ENCODE data around the gene SERPINE1. TPM values are rescaled to one million over a fixed set of nuclear protein-coding genes. Genes with fewer than 3 reads are reported as not detected.

Gene SERPINE1
- total and polyA plus RNA-seq, 2 of the 4 experiments (the other 2 are of a cell fraction), result 1,441 to 2,783 TPM

DNA sequence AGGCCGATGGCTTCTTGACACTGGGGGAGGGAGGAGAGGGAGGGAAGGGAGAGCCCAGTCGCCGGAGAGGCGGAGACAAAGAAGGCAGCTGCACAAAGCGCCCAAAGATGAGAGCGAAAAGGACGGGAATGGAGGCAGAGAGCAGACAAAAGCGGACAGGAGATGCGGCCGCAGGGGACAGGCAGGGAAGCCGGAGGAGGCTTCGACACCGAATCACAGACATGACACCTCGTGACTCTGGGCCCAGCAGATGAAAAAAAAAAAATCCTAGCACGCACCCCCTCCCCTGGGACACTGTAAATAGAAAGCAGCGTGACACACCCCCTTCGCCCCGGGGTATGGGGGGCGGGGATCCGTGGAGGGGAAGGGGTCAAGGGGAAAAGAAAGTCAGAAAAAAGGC is 52.2 kb downstream of the SERPINE1 start:
- ChIA-PET CTCF (interaction anchor here (0.6 kb wide), 1 partner anchor 35 kb away, joined by 3 read pairs; no protein-coding TSS in a partner anchor), POLR2A (ENCODE audit: unreplicated experiment) (no interaction called here)
- Histone ChIP-seq H2BK5ac (ENCODE audit: low read depth, low read length, poor library complexity, severe bottlenecking) (no peak overlapping the region), H2AFZ (replicated peaks; ENCODE audit: low read length, poor library complexity) (no peak overlapping the region), H2BK120ac (ENCODE audit: low read depth, low read length) (no peak overlapping the region), H3K4me3 (ENCODE audit: insufficient read depth, low read depth, low read length) (no peak overlapping the region), H4K91ac (ENCODE audit: insufficient read depth, low read depth, low read length) (no peak overlapping the region), H3K14ac (replicated peaks; ENCODE audit: low read depth, low read length) (no peak overlapping the region), H3K18ac (ENCODE audit: low read depth, low read length) (no peak overlapping the region), H2AK9ac (replicated peaks; ENCODE audit: low read depth, low read length, poor library complexity) (no peak overlapping the region), H3K23ac (ENCODE audit: low read depth, low read length) (no peak overlapping the region), H4K5ac (ENCODE audit: low read depth, low read length) (no peak overlapping the region), H3K4me1 (ENCODE audit: control insufficient read depth, insufficient read depth, low read length) (no peaks in the 10 kb centered on the region; the same call in 1 of the 2 replicates), H3K36me3 (ENCODE audit: control insufficient read depth, insufficient read depth, low read length) (no peaks in the 10 kb centered on the region), H3K56ac (ENCODE audit: extremely low read depth, insufficient read depth, low read length) (no peak overlapping the region), H3K27me3 (ENCODE audit: control insufficient read depth, insufficient read depth, low read length) (peaks cover 61% of the 10 kb centered on the region), H2AK5ac (ENCODE audit: low read depth, low read length) (no peak overlapping the region), H3K9me3 (ENCODE audit: control insufficient read depth, insufficient read depth, low read length) (peaks cover 2% of the 10 kb centered on the region; the same call in 1 of the 2 replicates), H3K79me1 (ENCODE audit: low read depth in 1 of 2, low read length in 2 of 2) (no peaks in the 10 kb centered on the region), H3K4me2 (ENCODE audit: low read depth, low read length) (peak overlapping the region; percentile 14; the same call in 1 of the 2 replicates), H3K4ac (ENCODE audit: low read depth, low read length) (no peak overlapping the region), H3K9ac (ENCODE audit: low read depth, low read length) (no peak overlapping the region), H3K27ac (ENCODE audit: insufficient read depth, low read length) (no peak overlapping the region), H2BK15ac (ENCODE audit: low read depth, low read length) (no peak overlapping the region), H4K20me1 (ENCODE audit: insufficient read depth, low read length) (no peaks in the 10 kb centered on the region; the same call in 1 of the 2 replicates), H3K9me1 (ENCODE audit: insufficient read depth, low read length) (no peaks in the 10 kb centered on the region), H2BK20ac (ENCODE audit: low read depth, low read length) (no peak overlapping the region), H4K8ac (ENCODE audit: low read depth in 2 of 2, low read length in 2 of 2) (no peak overlapping the region)
- dilution Hi-C loops (cut with HindIII; ENCODE audit: low sequenced_read_pairs, unreplicated experiment) (no loop called here), in situ Hi-C loops (cut with MboI; ENCODE audit: low sequenced_read_pairs) (no loop called here), intact Hi-C loops (cut with micrococcal nuclease) (no loop called here)
- DNase-seq (no peak), ATAC-seq (ENCODE audit: low read depth) (no peak)
- no TSS peak for BruUV-seq (replicated peaks)
- WGBS, 2 experiments (ENCODE audit: extremely low coverage in 2 of 2, insufficient read length in 1 of 2), result 0% methylated on average over 7 of the region's 20 CpGs; no CpG with 5 or more reads in 1 of the 2 experiments
- no peak for TF ChIP-seq FOS (IDR thresholded peaks at IDR 0.05; ENCODE audit: low read depth, low read length)
- TF ChIP-seq POLR2A (IDR thresholded peaks at IDR 0.05; ENCODE audit: low read depth, low read length), result no peak
- no peak for TF ChIP-seq CHD1 (IDR thresholded peaks at IDR 0.05; ENCODE audit: low read depth, low read length)
- no peak for TF ChIP-seq RAD21 (IDR thresholded peaks at IDR 0.05; ENCODE audit: low read length)
- TF ChIP-seq SMC3 (IDR thresholded peaks at IDR 0.05; ENCODE audit: low read depth, low read length), result no peak
- TF ChIP-seq NFE2L2 (IDR thresholded peaks at IDR 0.05; ENCODE audit: low read depth, low read length), result no peak
- no peak for TF ChIP-seq RFX5 (IDR thresholded peaks at IDR 0.05; ENCODE audit: low read depth, low read length)
- TF ChIP-seq RCOR1 (IDR thresholded peaks at IDR 0.05; ENCODE audit: insufficient replicate concordance, low read length), result no peak
- no peak for TF ChIP-seq MXI1 (IDR thresholded peaks at IDR 0.05; ENCODE audit: borderline replicate concordance, low read depth, low read length)
- TF ChIP-seq BHLHE40 (IDR thresholded peaks at IDR 0.05; ENCODE audit: low read depth, low read length), result no peak
- TF ChIP-seq MAFK (IDR thresholded peaks at IDR 0.05; ENCODE audit: low read depth, low read length), result no peak
- no peak for TF ChIP-seq CEBPB (IDR thresholded peaks at IDR 0.05; ENCODE audit: low read depth, low read length)
- TF ChIP-seq, protein P1, sequence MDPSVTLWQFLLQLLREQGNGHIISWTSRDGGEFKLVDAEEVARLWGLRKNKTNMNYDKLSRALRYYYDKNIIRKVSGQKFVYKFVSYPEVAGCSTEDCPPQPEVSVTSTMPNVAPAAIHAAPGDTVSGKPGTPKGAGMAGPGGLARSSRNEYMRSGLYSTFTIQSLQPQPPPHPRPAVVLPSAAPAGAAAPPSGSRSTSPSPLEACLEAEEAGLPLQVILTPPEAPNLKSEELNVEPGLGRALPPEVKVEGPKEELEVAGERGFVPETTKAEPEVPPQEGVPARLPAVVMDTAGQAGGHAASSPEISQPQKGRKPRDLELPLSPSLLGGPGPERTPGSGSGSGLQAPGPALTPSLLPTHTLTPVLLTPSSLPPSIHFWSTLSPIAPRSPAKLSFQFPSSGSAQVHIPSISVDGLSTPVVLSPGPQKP (IDR thresholded peaks at IDR 0.05; ENCODE audit: borderline replicate concordance, low read depth, low read length), result no peak
- TF ChIP-seq MAZ (IDR thresholded peaks at IDR 0.05; ENCODE audit: borderline replicate concordance, low read depth, low read length), result no peak
- TF ChIP-seq, protein P2, sequence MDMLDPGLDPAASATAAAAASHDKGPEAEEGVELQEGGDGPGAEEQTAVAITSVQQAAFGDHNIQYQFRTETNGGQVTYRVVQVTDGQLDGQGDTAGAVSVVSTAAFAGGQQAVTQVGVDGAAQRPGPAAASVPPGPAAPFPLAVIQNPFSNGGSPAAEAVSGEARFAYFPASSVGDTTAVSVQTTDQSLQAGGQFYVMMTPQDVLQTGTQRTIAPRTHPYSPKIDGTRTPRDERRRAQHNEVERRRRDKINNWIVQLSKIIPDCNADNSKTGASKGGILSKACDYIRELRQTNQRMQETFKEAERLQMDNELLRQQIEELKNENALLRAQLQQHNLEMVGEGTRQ (IDR thresholded peaks at IDR 0.05; ENCODE audit: low read depth, low read length), result no peak
- TF ChIP-seq, protein P3, sequence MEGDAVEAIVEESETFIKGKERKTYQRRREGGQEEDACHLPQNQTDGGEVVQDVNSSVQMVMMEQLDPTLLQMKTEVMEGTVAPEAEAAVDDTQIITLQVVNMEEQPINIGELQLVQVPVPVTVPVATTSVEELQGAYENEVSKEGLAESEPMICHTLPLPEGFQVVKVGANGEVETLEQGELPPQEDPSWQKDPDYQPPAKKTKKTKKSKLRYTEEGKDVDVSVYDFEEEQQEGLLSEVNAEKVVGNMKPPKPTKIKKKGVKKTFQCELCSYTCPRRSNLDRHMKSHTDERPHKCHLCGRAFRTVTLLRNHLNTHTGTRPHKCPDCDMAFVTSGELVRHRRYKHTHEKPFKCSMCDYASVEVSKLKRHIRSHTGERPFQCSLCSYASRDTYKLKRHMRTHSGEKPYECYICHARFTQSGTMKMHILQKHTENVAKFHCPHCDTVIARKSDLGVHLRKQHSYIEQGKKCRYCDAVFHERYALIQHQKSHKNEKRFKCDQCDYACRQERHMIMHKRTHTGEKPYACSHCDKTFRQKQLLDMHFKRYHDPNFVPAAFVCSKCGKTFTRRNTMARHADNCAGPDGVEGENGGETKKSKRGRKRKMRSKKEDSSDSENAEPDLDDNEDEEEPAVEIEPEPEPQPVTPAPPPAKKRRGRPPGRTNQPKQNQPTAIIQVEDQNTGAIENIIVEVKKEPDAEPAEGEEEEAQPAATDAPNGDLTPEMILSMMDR (conservative IDR thresholded peaks at IDR 0.05; ENCODE audit: low read depth, low read length), result no peak

Measured in IMR-90 (cell line).